ENCODE results near the gene MYBPC1.
A peak's percentile ranks its signal among the peaks of the same experiment; 100 is the strongest.

- TF ChIP-seq CTCF (IDR thresholded peaks at IDR 0.05) (0 out of 2 replicates have a peak, but pooled peaks have one; percentile 2), ZFX (IDR thresholded peaks at IDR 0.05; ENCODE audit: borderline replicate concordance) (no peak)
Observed at GRCh38 chr12:101616027-101616494, 21.3 kb downstream of the MYBPC1 start.
